HCT116 (cell line): ENCODE data around the gene BCL2L11. TPM values are rescaled to one million over a fixed set of nuclear protein-coding genes. Genes with fewer than 3 reads are reported as not detected.

Experiments used
- ATAC-seq: fragments of 200-7000 bp; cut with Tn5 transposase; 2 replicates; pipeline ENCODE4 v1.9.1; 2020; ENCODE audit warnings: mild to moderate bottlenecking, moderate library complexity
- BruUV-seq: library from RNA; stranded (reverse); fragments of 400-500 nt; replicated peaks from 2 replicates; lab custom pipeline; 2021; lab: Mats Ljungman, UMichigan
- CTCF ChIA-PET: fragments of 300-600 bp; sonication (Branson Sonifier 250); formaldehyde crosslinking; loops from one replicate; lab custom pipeline; 2021; ENCODE audit warnings: antibody characterized with exemption; lab: Charles Lee
- POLR2A ChIA-PET: fragments of 300-600, 350-600 bp; sonication (Branson Sonifier 250); formaldehyde crosslinking; loops from one replicate; lab custom pipeline; 2021; ENCODE audit warnings: antibody characterized with exemption; lab: Charles Lee
- RAD21 ChIA-PET, 2 experiments: fragments of 300-600 bp; sonication (Branson Sonifier 250); formaldehyde crosslinking; loops; one replicate each; lab custom pipeline; 2023; ENCODE audit warnings: low total read pairs in 2 of 2; ENCODE audit not compliant: uncharacterized antibody in 2 of 2, unreplicated experiment in 2 of 2, low non-redundant PET in 1 of 2; lab: Charles Lee
- DNase-seq: peaks from one replicate; pipeline ENCODE4 v3.0.0-alpha.2; 2010; ENCODE audit warnings: low read depth, low spot score
- H2AFZ ChIP-seq: fragments of 200-600 bp; shearing (Covaris generic), sonication (generic); 2 replicates; pipeline ENCODE4 v1.6.1; 2017; ENCODE audit warnings: low read depth, mixed run types, mixed read lengths, antibody characterized with exemption, low read length; ENCODE audit not compliant: poor library complexity, severe bottlenecking
- H3K27ac ChIP-seq: 2 replicates; pipeline ENCODE4 v1.5.1; 2012; ENCODE audit warnings: low read depth, low read length
- H3K27me3 ChIP-seq: fragments of 200-600 bp; sonication (generic); 2 replicates; pipeline ENCODE4 v1.6.1; 2016; ENCODE audit warnings: mixed run types, low read length, mixed read lengths; ENCODE audit not compliant: insufficient read depth
- H3K36me3 ChIP-seq, 2 experiments: fragments of 200-500 bp in 1 of 2; fragments of 200-600 bp in 1 of 2; sonication (Bioruptor generic) in 1 of 2; sonication (generic) in 1 of 2; 2 replicates each; pipeline versions ENCODE4 v1.5.1 to v1.6.1; 2014 to 2016; ENCODE audit warnings: low read length in 2 of 2, inconsistent platforms in 1 of 2, mixed read lengths in 1 of 2, mixed run types in 1 of 2; ENCODE audit not compliant: insufficient read depth in 2 of 2, control insufficient read depth in 1 of 2
- H3K4me1 ChIP-seq, 2 experiments: fragments of 200-600 bp in 1 of 2; sonication (generic) in 1 of 2; 2 replicates each; pipeline versions ENCODE4 v1.5.1 to v1.6.1; 2012 to 2017; ENCODE audit warnings: low read length in 2 of 2, inconsistent platforms in 1 of 2, mild to moderate bottlenecking in 1 of 2, mixed read lengths in 1 of 2, mixed run types in 1 of 2, moderate library complexity in 1 of 2; ENCODE audit not compliant: insufficient read depth in 2 of 2, control insufficient read depth in 1 of 2
- H3K4me2 ChIP-seq: fragments of 200-600 bp; sonication (generic); 2 replicates; pipeline ENCODE4 v1.6.1; 2017; ENCODE audit warnings: mixed run types, low read length, mixed read lengths
- H3K4me3 ChIP-seq, 2 experiments: fragments of 200-600 bp in 1 of 2; sonication (generic) in 1 of 2; replicated peaks in 1 of 2; 2 replicates each; pipeline ENCODE4 v1.5.1; 2011 to 2016; ENCODE audit warnings: low read length in 2 of 2, control low read depth in 1 of 2, low read depth in 1 of 2, mild to moderate bottlenecking in 1 of 2, mixed read lengths in 1 of 2, mixed run types in 1 of 2
- H3K79me2 ChIP-seq: fragments of 200-600 bp; sonication (generic); 2 replicates; pipeline ENCODE4 v1.6.1; 2017; ENCODE audit warnings: mild to moderate bottlenecking, mixed run types, low read length, moderate library complexity, mixed read lengths; ENCODE audit not compliant: insufficient read depth
- H3K9ac ChIP-seq: fragments of 200-600 bp; sonication (generic); 2 replicates; pipeline ENCODE4 v1.6.1; 2016; ENCODE audit warnings: low read length, mixed read lengths
- H3K9me2 ChIP-seq: fragments of 200-600 bp; sonication (generic), shearing (Covaris generic); 2 replicates; pipeline ENCODE4 v1.6.1; 2017; ENCODE audit warnings: mixed run types, mild to moderate bottlenecking, moderate library complexity; ENCODE audit not compliant: insufficient read depth
- H3K9me3 ChIP-seq, 2 experiments: fragments of 200-500 bp in 1 of 2; fragments of 200-600 bp in 1 of 2; sonication (Bioruptor generic) in 1 of 2; sonication (generic) in 1 of 2; 2 replicates each; pipeline ENCODE4 v1.6.1; 2014 to 2017; ENCODE audit warnings: low read length in 2 of 2, mixed read lengths in 2 of 2, inconsistent platforms in 1 of 2, low read depth in 1 of 2, mild to moderate bottlenecking in 1 of 2, mixed run types in 1 of 2, moderate library complexity in 1 of 2; ENCODE audit not compliant: control insufficient read depth in 1 of 2, insufficient read depth in 1 of 2
- H4K20me1 ChIP-seq: fragments of 200-600 bp; sonication (generic), shearing (Covaris generic); 2 replicates; pipeline ENCODE4 v1.6.1; 2017; ENCODE audit warnings: mixed run types, mild to moderate bottlenecking, moderate library complexity; ENCODE audit not compliant: insufficient read depth
- CBX3 ChIP-seq: IDR thresholded peaks from 2 replicates; pipeline ENCODE4 v1.6.1; 2012; ENCODE audit warnings: low read depth
- CEBPB ChIP-seq: IDR thresholded peaks from 2 replicates; pipeline ENCODE4 v1.6.1; 2012; ENCODE audit warnings: low read depth
- CTCF ChIP-seq, 3 experiments: fragments of 200-600 bp in 1 of 3; sonication (generic) in 1 of 3; IDR thresholded peaks in 2 of 3; conservative IDR thresholded peaks in 1 of 3; 2 replicates each; pipeline ENCODE4 v1.5.1; 2012 to 2017; ENCODE audit warnings: low read depth in 2 of 3, low read length in 2 of 3, antibody characterized with exemption in 1 of 3, borderline replicate concordance in 1 of 3, control low read depth in 1 of 3, mild to moderate bottlenecking in 1 of 3, mixed read lengths in 1 of 3, mixed run types in 1 of 3, moderate library complexity in 1 of 3; ENCODE audit not compliant: insufficient read depth in 1 of 3
- EGR1 ChIP-seq: IDR thresholded peaks from 2 replicates; pipeline ENCODE4 v1.6.1; 2012; ENCODE audit warnings: low read depth
- ELF1 ChIP-seq: IDR thresholded peaks from 2 replicates; pipeline ENCODE4 v1.6.1; 2012; ENCODE audit warnings: low read depth, borderline replicate concordance
- FOSL1 ChIP-seq: IDR thresholded peaks from 2 replicates; pipeline ENCODE4 v1.6.1; 2012; ENCODE audit warnings: low read depth
- RAD21 ChIP-seq: IDR thresholded peaks from 2 replicates; pipeline ENCODE4 v1.6.1; 2012; ENCODE audit warnings: low read depth, mild to moderate bottlenecking
- SP1 ChIP-seq: IDR thresholded peaks from 2 replicates; pipeline ENCODE4 v1.6.1; 2012; ENCODE audit warnings: low read depth
- ZBTB33 ChIP-seq: IDR thresholded peaks from 2 replicates; pipeline ENCODE4 v1.6.1; 2011; ENCODE audit warnings: mild to moderate bottlenecking, low read length, moderate library complexity; ENCODE audit not compliant: insufficient replicate concordance; ENCODE audit errors: extremely low read depth
- intact Hi-C: fragments of 100-400 bp; cut with micrococcal nuclease; formaldehyde crosslinking; loops from 2 replicates; pipeline ENCODE4 v1.10.0; 2022
- total RNA-seq: library from RNA; stranded (reverse); gene quantifications from one replicate; pipeline ENCODE4 v1.2.1, GENCODE V29; 2021; ENCODE audit not compliant: unreplicated experiment

The BCL2L11 gene
- total RNA-seq, 1 experiment from 2014 or later: 17.8 TPM

- Histone ChIP-seq H2AFZ (no peak overlapping the region), H3K79me2 (peaks cover 11% of the 10 kb centered on the region; the same call in 1 of the 2 replicates), H3K36me3 (peaks cover 2 to 8% of the 10 kb centered on the region in 2 experiments; a peak in 3 of 4 replicates), H3K27me3 (no peaks in the 10 kb centered on the region), H3K4me2 (no peak overlapping the region), H3K9ac (no peak overlapping the region), H3K27ac (no peak overlapping the region), H3K9me3 (no peaks in the 10 kb centered on the region), H4K20me1 (no peaks in the 10 kb centered on the region), H3K4me3 (no peak overlapping the region), H3K4me1 (no peaks in the 10 kb centered on the region), H3K9me2 (no peaks in the 10 kb centered on the region)
- RAD21 ChIA-PET: no interaction called here
- CTCF ChIA-PET: no interaction called here
- no peak for TF ChIP-seq RAD21
- no peak for TF ChIP-seq CBX3
- TF ChIP-seq EGR1: no peak
- no peak for TF ChIP-seq SP1
- TF ChIP-seq CTCF (IDR thresholded peaks at IDR 0.05 in 2 of 3, conservative IDR thresholded peaks at IDR 0.05 in 1 of 3; ENCODE audit: borderline replicate concordance in 1 of 3, insufficient read depth in 1 of 3, low read depth in 2 of 3, low read length in 2 of 3): no peak
- no peak for TF ChIP-seq FOSL1
- no peak for TF ChIP-seq ELF1
- no peak for TF ChIP-seq CEBPB
- intact Hi-C loops: no loop called here
- BruUV-seq: no TSS peak
- no peak for ATAC-seq
- POLR2A ChIA-PET: no interaction called here
- no peak for DNase-seq
Observed at GRCh38 chr2:111148225-111148873, 27.6 kb downstream of the BCL2L11 start.

- Histone ChIP-seq H3K4me1 (no peaks in the 10 kb centered on the region), H3K36me3 (peaks cover 3 to 8% of the 10 kb centered on the region in 2 experiments; a peak in 3 of 4 replicates), H3K79me2 (peaks cover 9% of the 10 kb centered on the region; the same call in 1 of the 2 replicates), H4K20me1 (no peaks in the 10 kb centered on the region), H3K4me3 (no peak overlapping the region), H3K9me3 (no peaks in the 10 kb centered on the region), H3K9me2 (no peaks in the 10 kb centered on the region), H2AFZ (no peak overlapping the region), H3K27ac (no peak overlapping the region), H3K27me3 (no peaks in the 10 kb centered on the region), H3K9ac (no peak overlapping the region), H3K4me2 (no peak overlapping the region)
- intact Hi-C loops: no loop called here
- TF ChIP-seq ZBTB33: no peak
- RAD21 ChIA-PET: no interaction called here
- POLR2A ChIA-PET: no interaction called here
- ATAC-seq (no peak), DNase-seq (no peak)
- BruUV-seq: no TSS peak
- CTCF ChIA-PET: no interaction called here
Observed at GRCh38 chr2:111148925-111149324, 28.2 kb downstream of the BCL2L11 start.
